Measurements from ENCODE around the gene ASAP2. TPM values are rescaled to one million over a fixed set of nuclear protein-coding genes. Genes with fewer than 3 reads are reported as not detected.

Gene ASAP2
- total RNA-seq, 2 experiments from 2014 or later = 0.16 TPM; not detected in 1

GRCh38 chr2:9258953-9259399, 52.4 kb downstream of the ASAP2 start:
- no peak for TF ChIP-seq CTCF (IDR thresholded peaks at IDR 0.05)
- no peak overlapping the region for H3K27ac ChIP-seq (ENCODE audit: low read depth in 1 of 2, low read length in 2 of 2)
- no peak for DNase-seq
- CTCF ChIA-PET = no interaction called here
- Mint-ChIP-seq H3K4me3 (no peak overlapping the region), H3K4me1 (ENCODE audit: low read depth) (no peaks in the 10 kb centered on the region), H3K27ac (no peak overlapping the region), H3K36me3 (ENCODE audit: low read depth) (no peaks in the 10 kb centered on the region), H3K27me3 (no peaks in the 10 kb centered on the region), H3K9me3 (no peaks in the 10 kb centered on the region)
- peaks cover 0 to 3% of the 10 kb centered on the region in 2 experiments for H3K27me3 ChIP-seq (ENCODE audit: control insufficient read depth in 1 of 2, insufficient read depth in 2 of 2, low read length in 2 of 2)
- intact Hi-C loops (cut with DNase I, micrococcal nuclease) = no loop called here
- no peaks in the 10 kb centered on the region for H3K36me3 ChIP-seq (ENCODE audit: insufficient read depth, low read length)
- H3K4me3 ChIP-seq (ENCODE audit: low read length) = no peak overlapping the region
- POLR2A ChIA-PET = no interaction called here
- H3K9me3 ChIP-seq (ENCODE audit: control insufficient read depth in 1 of 2, insufficient read depth in 1 of 2, low read length in 2 of 2) = no peaks in the 10 kb centered on the region
- no peak for ATAC-seq (ENCODE audit: poor library complexity)
- H3K4me1 ChIP-seq (ENCODE audit: insufficient read depth, low read length) = no peaks in the 10 kb centered on the region

GRCh38 chr2:9260464-9260918, 53.9 kb downstream of the ASAP2 start:
- TF ChIP-seq CTCF (IDR thresholded peaks at IDR 0.05) = no peak
- Mint-ChIP-seq H3K4me3 (no peak overlapping the region), H3K27me3 (no peaks in the 10 kb centered on the region), H3K36me3 (ENCODE audit: low read depth) (no peaks in the 10 kb centered on the region), H3K27ac (no peak overlapping the region), H3K9me3 (no peaks in the 10 kb centered on the region), H3K4me1 (ENCODE audit: low read depth) (no peaks in the 10 kb centered on the region)
- Histone ChIP-seq H3K4me3 (ENCODE audit: low read length) (no peak overlapping the region), H3K27ac (ENCODE audit: low read depth in 1 of 2, low read length in 2 of 2) (no peak overlapping the region), H3K4me1 (ENCODE audit: insufficient read depth, low read length) (no peaks in the 10 kb centered on the region), H3K36me3 (ENCODE audit: insufficient read depth, low read length) (no peaks in the 10 kb centered on the region), H3K27me3 (ENCODE audit: control insufficient read depth in 1 of 2, insufficient read depth in 2 of 2, low read length in 2 of 2) (peaks cover 0 to 3% of the 10 kb centered on the region in 2 experiments), H3K9me3 (ENCODE audit: control insufficient read depth in 1 of 2, insufficient read depth in 1 of 2, low read length in 2 of 2) (no peaks in the 10 kb centered on the region)
- peak in 2 of 14 experiments; percentile 35 to 36 for DNase-seq
- CTCF ChIA-PET = no interaction called here
- no peak for ATAC-seq (ENCODE audit: poor library complexity)
- POLR2A ChIA-PET = no interaction called here
- intact Hi-C loops (cut with DNase I, micrococcal nuclease) = no loop called here

- H3K36me3 ChIP-seq (ENCODE audit: insufficient read depth, low read length) = no peaks in the 10 kb centered on the region
- POLR2A ChIA-PET = no interaction called here
- no peak overlapping the region for H3K4me3 ChIP-seq (ENCODE audit: low read length)
- H3K4me1 Mint-ChIP-seq (ENCODE audit: low read depth) = no peaks in the 10 kb centered on the region
- intact Hi-C loops (cut with DNase I, micrococcal nuclease) = no loop called here
- H3K27me3 Mint-ChIP-seq = no peaks in the 10 kb centered on the region
- ATAC-seq (ENCODE audit: poor library complexity) (no peak), DNase-seq (no peak)
- CTCF ChIA-PET = no interaction called here
- no peak for TF ChIP-seq CTCF (IDR thresholded peaks at IDR 0.05)
- H3K4me1 ChIP-seq (ENCODE audit: insufficient read depth, low read length) = no peaks in the 10 kb centered on the region
- no peaks in the 10 kb centered on the region for H3K9me3 ChIP-seq (ENCODE audit: control insufficient read depth in 1 of 2, insufficient read depth in 1 of 2, low read length in 2 of 2)
- no peaks in the 10 kb centered on the region for H3K36me3 Mint-ChIP-seq (ENCODE audit: low read depth)
- H3K27me3 ChIP-seq (ENCODE audit: control insufficient read depth in 1 of 2, insufficient read depth in 2 of 2, low read length in 2 of 2) = no peaks in the 10 kb centered on the region
- H3K27ac ChIP-seq (ENCODE audit: low read depth in 1 of 2, low read length in 2 of 2) = no peak overlapping the region
- H3K4me3 Mint-ChIP-seq = no peak overlapping the region
- no peaks in the 10 kb centered on the region for H3K9me3 Mint-ChIP-seq
- H3K27ac Mint-ChIP-seq = no peak overlapping the region
Observed at GRCh38 chr2:9261231-9261883, 54.7 kb downstream of the ASAP2 start.
